Astrocyte (in vitro differentiated cells and primary cell): ENCODE data around the gene RSPH6A.

Source experiments
- CTCF ChIP-seq: IDR thresholded peaks from 2 replicates; pipeline ENCODE4 v1.5.1; 2011; ENCODE audit warnings: low read depth, mild to moderate bottlenecking, inconsistent platforms, low read length, moderate library complexity; ENCODE audit not compliant: insufficient read depth
- EZH2 ChIP-seq: IDR thresholded peaks from 2 replicates; pipeline ENCODE4 v1.6.1; 2012; ENCODE audit warnings: mild to moderate bottlenecking, low read length, inconsistent platforms; ENCODE audit not compliant: insufficient read depth

GRCh38 chr19:45753548-45753947, 61.6 kb downstream of the RSPH6A start:
- TF ChIP-seq CTCF: no peak
- no peak for TF ChIP-seq EZH2
